SJCRH30 (cell line): Measurements from ENCODE around the gene ITGA11. TPM values are rescaled to one million over a fixed set of nuclear protein-coding genes. Genes with fewer than 3 reads are reported as not detected.
"Not testable (repeated sequence)": the region's sequence is repeated elsewhere in the genome, so short reads cannot be mapped to it uniquely, and the experiment has no call there.

Experiments
- DNase-seq, 2 experiments: peaks; one replicate each; pipeline ENCODE4 v3.0.0-alpha.2; 2015 to 2020
- H3K27ac ChIP-seq: fragments of 250-450 bp; sonication (Bioruptor Pico); 2 replicates; pipeline ENCODE4 v1.5.1; 2020; ENCODE audit warnings: mild to moderate bottlenecking, moderate library complexity
- H3K27me3 ChIP-seq: fragments of 250-450 bp; sonication (Bioruptor Pico); 2 replicates; pipeline ENCODE4 v1.5.1; 2020; ENCODE audit warnings: mild to moderate bottlenecking, moderate library complexity
- H3K36me3 ChIP-seq: fragments of 250-450 bp; sonication (Bioruptor Pico); 2 replicates; pipeline ENCODE4 v1.5.1; 2020; ENCODE audit warnings: mild to moderate bottlenecking, moderate library complexity
- H3K4me1 ChIP-seq: fragments of 250-450 bp; sonication (Bioruptor Pico); 2 replicates; pipeline ENCODE4 v1.5.1; 2020; ENCODE audit warnings: mild to moderate bottlenecking, moderate library complexity
- H3K4me3 ChIP-seq: fragments of 250-450 bp; sonication (Bioruptor Pico); 2 replicates; pipeline ENCODE4 v1.5.1; 2020; ENCODE audit warnings: mild to moderate bottlenecking, moderate library complexity
- H3K9me3 ChIP-seq: fragments of 250-450 bp; sonication (Bioruptor Pico); replicated peaks from 2 replicates; pipeline ENCODE4 v1.5.1; 2020; ENCODE audit warnings: mild to moderate bottlenecking, moderate library complexity
- total RNA-seq: library from RNA; depleted of rRNA; stranded (reverse); fragments of >200 nt; shearing (Covaris generic); gene quantifications from 2 replicates; pipeline ENCODE4 v1.2.3, GENCODE V29; 2014

The ITGA11 gene
- total RNA-seq, 1 experiment from 2014 or later, result not detected

DNA sequence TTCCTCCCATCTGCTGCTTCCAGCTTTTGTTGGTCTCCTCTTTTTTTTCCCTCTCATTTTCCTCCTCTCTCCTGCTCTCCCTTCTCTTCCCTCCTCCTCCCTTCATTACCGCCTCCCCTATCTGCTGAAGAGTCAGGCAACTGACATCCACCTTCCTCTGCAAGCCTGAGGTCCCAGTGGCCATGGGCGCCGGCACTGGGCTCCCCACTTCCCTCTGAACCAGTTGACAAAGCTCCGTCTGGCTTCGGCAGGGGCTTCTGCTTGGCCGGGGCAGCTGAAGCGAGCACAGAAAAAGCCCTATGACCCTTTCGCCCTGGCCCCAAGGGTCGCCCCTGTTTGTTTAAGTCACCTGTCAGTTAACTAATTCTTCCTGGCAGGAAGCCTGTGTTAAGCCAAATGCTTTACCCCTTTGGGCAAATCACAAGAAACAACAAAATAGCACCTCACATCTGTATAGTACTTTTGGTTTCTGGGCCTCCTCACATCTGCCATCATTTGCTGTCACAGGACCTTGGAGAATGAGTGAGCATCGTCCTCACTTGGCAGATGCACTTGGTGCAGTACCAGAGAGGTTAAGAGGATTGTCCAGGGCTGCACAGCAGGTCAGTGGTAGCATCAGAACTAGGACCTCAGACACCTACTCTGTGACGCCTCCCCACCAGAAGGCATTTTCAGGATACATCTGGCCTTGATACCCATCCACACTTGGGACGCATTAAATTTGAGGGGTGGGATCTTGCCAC, 27.7 kb downstream of the ITGA11 start:
- Histone ChIP-seq H3K27ac (no peak overlapping the region), H3K27me3 (no peaks in the 10 kb centered on the region), H3K4me1 (no peaks in the 10 kb centered on the region), H3K36me3 (no peaks in the 10 kb centered on the region), H3K4me3 (no peak overlapping the region), H3K9me3 (no peaks in the 10 kb centered on the region)
- DNase-seq, result no peak

GRCh38 chr15:68403161-68403941, 28.6 kb downstream of the ITGA11 start:
- no peak for DNase-seq
- Histone ChIP-seq H3K9me3 (no peaks in the 10 kb centered on the region), H3K36me3 (no peaks in the 10 kb centered on the region), H3K27me3 (no peaks in the 10 kb centered on the region), H3K4me3 (no peak overlapping the region), H3K4me1 (no peaks in the 10 kb centered on the region), H3K27ac (no peak overlapping the region)

DNA sequence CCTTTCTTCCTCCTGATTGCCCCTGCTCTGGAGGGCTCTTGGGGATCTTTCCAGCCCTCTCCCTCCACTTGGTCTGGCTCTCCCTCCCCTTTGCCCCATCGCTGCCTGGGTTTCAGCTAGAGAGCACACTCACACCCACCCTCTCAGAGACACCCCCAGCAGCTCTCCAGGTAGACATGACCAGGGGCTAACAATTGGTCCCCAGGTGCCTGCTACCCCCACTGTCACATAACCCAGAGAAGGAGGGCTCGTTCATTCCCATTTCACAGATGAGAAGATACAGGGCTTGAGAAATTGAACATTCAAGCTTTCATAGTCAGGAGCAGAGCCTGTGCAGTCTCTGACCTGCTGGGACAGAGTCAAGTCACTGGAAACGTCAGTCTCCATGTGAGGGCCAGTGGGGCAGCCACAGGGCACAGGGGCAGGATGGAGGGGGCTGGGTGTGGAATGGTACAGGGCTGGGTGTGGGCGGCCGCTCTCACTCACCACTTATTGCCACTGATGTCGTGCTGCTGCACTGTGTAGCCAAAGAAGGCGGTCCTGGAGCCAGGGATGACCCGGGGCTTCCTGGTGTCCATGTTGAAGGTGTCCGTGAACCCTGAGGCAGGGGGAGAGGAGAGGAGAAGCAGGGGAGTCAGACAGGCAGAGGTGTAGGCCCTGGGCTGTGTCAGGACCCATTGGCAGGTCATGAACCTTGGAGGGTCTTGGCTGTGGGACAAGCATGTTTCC, 29.4 kb downstream of the ITGA11 start:
- H3K4me3 ChIP-seq, result no peak overlapping the region
- no peaks in the 10 kb centered on the region for H3K36me3 ChIP-seq
- DNase-seq, result no peak
- no peaks in the 10 kb centered on the region for H3K4me1 ChIP-seq
- no peak overlapping the region for H3K27ac ChIP-seq
- no peaks in the 10 kb centered on the region for H3K27me3 ChIP-seq
- H3K9me3 ChIP-seq, result no peaks in the 10 kb centered on the region

GRCh38 chr15:68401496-68402431, 30.2 kb downstream of the ITGA11 start:
- H3K4me3 ChIP-seq, result no peak overlapping the region
- H3K27me3 ChIP-seq, result no peaks in the 10 kb centered on the region
- no peaks in the 10 kb centered on the region for H3K36me3 ChIP-seq
- no peaks in the 10 kb centered on the region for H3K4me1 ChIP-seq
- H3K27ac ChIP-seq, result no peak overlapping the region
- DNase-seq, result no peak
- no peaks in the 10 kb centered on the region for H3K9me3 ChIP-seq

DNA sequence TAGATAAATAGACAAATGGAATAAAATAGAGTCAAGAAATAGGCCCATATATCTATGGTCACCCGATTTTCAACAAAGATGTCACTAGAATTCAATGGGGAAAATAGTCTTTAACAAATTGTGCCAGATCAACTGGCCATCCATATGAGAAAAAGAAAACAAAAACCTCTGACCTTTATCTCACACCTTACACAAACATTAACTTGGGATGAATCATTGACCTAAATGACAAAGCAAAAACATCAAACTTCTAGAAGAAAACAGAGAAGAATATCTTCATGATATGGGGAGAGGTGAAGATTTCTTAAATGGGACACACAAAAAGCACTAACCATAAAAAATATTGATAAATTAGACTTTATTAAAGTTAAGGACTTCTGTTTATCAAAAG, 31.9 kb downstream of the ITGA11 start:
- DNase-seq, result no peak
- Histone ChIP-seq H3K27ac (no peak overlapping the region), H3K4me1 (no peaks in the 10 kb centered on the region), H3K36me3 (0 out of 2 replicates have a peak, but pooled peaks cover 3% of the 10 kb centered on the region), H3K4me3 (no peak overlapping the region), H3K27me3 (no peaks in the 10 kb centered on the region), H3K9me3 (no peaks in the 10 kb centered on the region)

DNA sequence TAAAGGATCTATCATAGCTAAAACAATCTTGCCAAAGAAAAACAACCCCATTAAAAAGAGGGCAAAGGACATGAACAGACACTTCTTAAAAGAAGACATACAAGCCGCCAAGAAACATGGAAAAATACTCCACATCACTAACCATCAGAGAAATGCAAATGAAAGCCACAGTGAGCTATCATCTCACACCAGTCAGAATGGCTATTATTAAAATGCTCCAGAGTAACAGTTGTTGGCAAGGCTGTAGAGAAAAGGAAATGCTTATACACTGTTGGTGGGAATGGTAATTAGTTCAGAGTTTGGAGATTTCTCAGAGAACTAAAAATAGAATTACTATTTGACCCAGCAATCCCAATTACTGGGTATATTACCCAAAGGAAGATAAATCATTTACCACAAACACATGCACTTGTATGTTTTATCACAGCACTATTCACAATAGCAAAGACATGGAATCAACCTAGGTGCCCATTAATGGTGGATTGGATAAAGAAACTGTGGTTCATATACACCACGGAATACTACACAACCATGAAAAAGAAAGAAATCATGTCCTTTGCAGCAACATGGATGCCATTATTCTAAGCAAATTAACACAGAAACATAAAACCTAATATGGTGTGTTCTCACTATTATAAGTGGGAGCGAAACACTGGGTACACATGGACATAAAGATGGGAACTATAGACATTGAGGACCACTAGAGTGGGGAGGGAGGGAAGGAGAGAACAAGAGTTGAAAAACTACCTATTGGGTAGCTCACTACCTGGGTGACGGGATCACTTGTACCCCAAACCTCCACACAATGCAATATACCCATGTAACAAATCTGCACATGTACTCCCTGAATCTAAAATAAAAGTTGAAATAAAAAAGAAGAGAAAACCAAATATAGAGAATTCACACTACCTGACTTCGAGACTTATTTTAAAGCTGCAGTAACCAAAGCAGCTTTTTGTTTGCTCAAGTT, 32.6 kb downstream of the ITGA11 start:
- Histone ChIP-seq H3K27me3 (no peaks in the 10 kb centered on the region), H3K36me3 (0 out of 2 replicates have a peak, but pooled peaks cover 3% of the 10 kb centered on the region), H3K27ac (no peak overlapping the region), H3K9me3 (no peaks in the 10 kb centered on the region), H3K4me1 (no peaks in the 10 kb centered on the region), H3K4me3 (no peak overlapping the region)
- no peak for DNase-seq

DNA sequence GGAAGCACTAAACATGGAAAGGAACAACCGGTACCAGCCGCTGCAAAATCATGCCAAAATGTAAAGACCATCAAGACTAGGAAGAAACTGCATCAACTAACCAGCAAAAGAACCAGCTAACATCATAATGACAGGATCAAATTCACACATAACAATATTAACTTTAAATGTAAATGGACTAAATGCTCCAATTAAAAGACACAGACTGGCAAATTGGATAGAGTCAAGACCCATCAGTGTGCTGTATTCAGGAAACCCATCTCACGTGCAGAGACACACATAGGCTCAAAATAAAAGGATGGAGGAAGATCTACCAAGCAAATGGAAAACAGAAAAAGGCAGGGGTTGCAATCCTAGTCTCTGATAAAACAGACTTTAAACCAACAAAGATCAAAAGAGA, 34.0 kb downstream of the ITGA11 start:
- not testable (repeated sequence) for H3K4me3 ChIP-seq, H3K27me3 ChIP-seq, H3K9me3 ChIP-seq, H3K4me1 ChIP-seq, H3K36me3 ChIP-seq, H3K27ac ChIP-seq, DNase-seq

DNA sequence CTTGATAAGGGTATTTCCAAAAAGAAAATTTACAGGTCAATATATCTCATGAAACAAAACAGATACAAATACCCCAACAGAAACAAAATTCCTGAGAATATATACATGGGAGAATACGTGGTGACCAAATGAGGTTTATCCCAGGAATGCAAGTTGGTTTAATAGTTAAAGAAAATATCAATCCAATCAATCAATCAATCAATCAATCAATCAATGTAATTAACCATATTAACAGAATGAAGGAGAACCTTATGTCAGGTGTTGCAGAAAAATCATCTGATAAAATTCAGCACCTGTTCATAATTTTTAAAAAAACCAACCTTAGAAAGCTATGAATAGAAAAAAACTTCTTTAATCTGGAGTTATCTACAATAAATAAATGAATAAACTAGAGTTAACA, 35.9 kb downstream of the ITGA11 start:
- no peak overlapping the region for H3K27ac ChIP-seq
- no peaks in the 10 kb centered on the region for H3K4me1 ChIP-seq
- no peak for DNase-seq
- H3K27me3 ChIP-seq, result no peaks in the 10 kb centered on the region
- H3K36me3 ChIP-seq, result 0 out of 2 replicates have a peak, but pooled peaks cover 3% of the 10 kb centered on the region
- no peak overlapping the region for H3K4me3 ChIP-seq
- no peaks in the 10 kb centered on the region for H3K9me3 ChIP-seq

- 0 out of 2 replicates have a peak, but pooled peaks cover 2% of the 10 kb centered on the region for H3K36me3 ChIP-seq
- no peak overlapping the region for H3K27ac ChIP-seq
- DNase-seq, result no peak
- no peaks in the 10 kb centered on the region for H3K27me3 ChIP-seq
- H3K4me1 ChIP-seq, result no peaks in the 10 kb centered on the region
- no peak overlapping the region for H3K4me3 ChIP-seq
- no peaks in the 10 kb centered on the region for H3K9me3 ChIP-seq
Measured at GRCh38 chr15:68391121-68391520, 40.8 kb downstream of the ITGA11 start.

DNA sequence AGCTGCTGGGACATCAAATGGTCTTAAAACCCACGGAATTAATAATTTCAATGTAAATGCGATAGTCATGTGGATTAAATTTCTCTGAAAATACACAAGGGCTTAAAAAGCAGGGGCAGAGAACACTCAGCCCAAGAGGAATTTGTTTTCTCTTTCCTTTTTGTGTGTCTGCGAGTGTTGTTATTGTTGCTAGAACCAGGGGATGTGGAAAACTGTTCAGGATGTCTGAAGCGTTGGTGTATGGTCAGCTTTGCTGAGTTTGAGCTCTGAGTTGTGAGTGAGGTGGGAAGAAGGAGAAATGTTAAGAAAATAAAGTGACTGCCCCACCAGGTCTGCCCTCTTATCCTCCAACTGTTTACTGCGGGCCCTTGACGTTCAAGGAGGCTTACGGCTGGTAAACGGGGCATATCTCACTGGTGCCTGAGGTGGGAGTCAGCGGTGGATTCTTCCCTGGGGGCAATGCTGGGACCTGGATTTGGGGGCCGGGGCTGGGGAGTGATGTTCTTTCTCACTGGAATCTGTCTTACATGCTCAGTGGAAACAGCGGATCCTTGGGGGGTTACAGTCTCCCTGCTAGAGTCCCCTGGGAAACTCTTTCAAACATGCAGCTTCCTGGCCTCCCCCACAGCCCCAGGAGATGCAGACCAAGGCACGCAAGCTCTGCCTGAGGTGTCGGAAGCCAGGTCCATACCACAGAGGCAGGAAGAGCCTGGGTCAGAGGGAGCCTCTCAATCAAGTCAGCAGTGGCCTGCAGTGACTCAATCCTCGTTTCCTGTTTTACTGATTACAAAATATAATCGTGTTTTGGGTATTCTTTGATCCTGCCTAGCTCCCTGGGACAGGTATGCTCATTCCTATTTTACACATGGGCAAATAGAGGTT, 41.8 kb downstream of the ITGA11 start:
- Histone ChIP-seq H3K36me3 (no peaks in the 10 kb centered on the region), H3K27me3 (no peaks in the 10 kb centered on the region), H3K9me3 (no peaks in the 10 kb centered on the region), H3K4me1 (no peaks in the 10 kb centered on the region), H3K4me3 (no peak overlapping the region), H3K27ac (no peak overlapping the region)
- DNase-seq, result no peak

DNA sequence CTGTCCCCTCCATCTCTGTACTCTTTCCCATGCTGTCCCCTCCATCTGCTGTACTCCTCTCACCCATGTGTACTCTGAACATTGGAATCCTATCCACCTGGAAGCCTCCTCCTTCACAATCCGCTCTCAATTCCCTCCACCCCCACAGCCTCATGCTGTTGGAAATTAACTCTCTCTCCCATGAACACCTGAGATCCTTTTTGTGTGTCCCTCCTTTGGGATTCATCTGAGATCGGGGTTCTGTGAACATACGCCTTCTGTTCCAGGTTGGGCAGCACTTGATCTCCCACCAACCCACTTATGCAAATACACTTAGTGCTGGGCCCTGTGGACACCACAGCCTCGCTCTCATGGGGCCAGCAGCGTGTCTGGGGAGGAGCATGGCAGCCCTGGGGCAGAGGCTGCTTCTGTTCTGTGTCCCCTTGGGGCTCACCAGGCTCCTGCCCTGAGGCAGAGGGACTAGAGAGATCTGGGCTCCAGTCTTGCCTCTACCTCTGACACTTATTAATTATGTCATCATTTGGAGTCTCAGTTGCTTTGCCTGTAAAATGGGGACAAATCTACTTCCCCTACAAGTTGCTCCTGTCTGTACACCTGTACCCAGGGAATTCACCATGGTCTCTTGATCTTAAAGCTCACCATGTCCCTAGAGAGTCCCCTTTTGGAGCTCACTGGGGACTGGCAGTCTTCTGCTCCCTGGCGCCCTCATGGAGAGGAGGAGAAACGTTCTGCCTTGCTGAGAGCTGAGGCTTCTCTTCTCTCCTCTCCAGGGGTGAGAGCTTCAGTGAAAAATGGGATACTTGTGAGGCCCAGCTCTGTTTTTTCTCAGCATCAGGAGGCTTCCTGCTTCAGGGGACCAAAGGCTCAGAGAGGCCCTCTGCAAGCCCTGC, 42.7 kb downstream of the ITGA11 start:
- Histone ChIP-seq H3K9me3 (no peaks in the 10 kb centered on the region), H3K4me1 (no peaks in the 10 kb centered on the region), H3K27ac (no peak overlapping the region), H3K4me3 (no peak overlapping the region), H3K36me3 (no peaks in the 10 kb centered on the region), H3K27me3 (no peaks in the 10 kb centered on the region)
- no peak for DNase-seq
